Type B pancreatic cell (in vitro differentiated cells): Measurements from ENCODE around the gene RANBP1. TPM values are rescaled to one million over a fixed set of nuclear protein-coding genes. Genes with fewer than 3 reads are reported as not detected.
A peak's percentile ranks its signal among the peaks of the same experiment; 100 is the strongest.

Experiments
- DNase-seq: peaks from one replicate; pipeline ENCODE4 v3.0.0; 2021; ENCODE audit warnings: mixed read lengths; ENCODE audit not compliant: unreplicated experiment; ENCODE audit errors: extremely low spot score
- H3K27ac Mint-ChIP-seq: 2 replicates; pipeline ENCODE4 v1.8.0; 2021; ENCODE audit warnings: mild to moderate bottlenecking, mixed read lengths
- H3K27me3 Mint-ChIP-seq: 2 replicates; pipeline ENCODE4 v1.8.0; 2021; ENCODE audit warnings: mixed read lengths
- H3K36me3 Mint-ChIP-seq: 2 replicates; pipeline ENCODE4 v1.8.0; 2021; ENCODE audit warnings: mixed read lengths
- H3K4me1 Mint-ChIP-seq: one replicate; pipeline ENCODE4 v1.8.0; 2021; ENCODE audit warnings: mixed read lengths; ENCODE audit not compliant: unreplicated experiment
- H3K4me3 Mint-ChIP-seq: 2 replicates; pipeline ENCODE4 v1.8.0; 2021; ENCODE audit warnings: mild to moderate bottlenecking, mixed read lengths
- H3K9me3 Mint-ChIP-seq: 2 replicates; pipeline ENCODE4 v1.8.0; 2021; ENCODE audit warnings: mixed read lengths
- total RNA-seq: library from RNA; stranded (reverse); gene quantifications from 2 replicates; pipeline ENCODE4 v1.2.1, GENCODE V29; 2021; ENCODE audit warnings: low replicate concordance
- TF ChIP-seq, protein P1 (sequence below): fragments of 200-600 bp; sonication (generic); conservative IDR thresholded peaks from 2 replicates; pipeline ENCODE4 v1.5.0; 2021; ENCODE audit warnings: antibody characterized with exemption, mild to moderate bottlenecking

RANBP1 gene
- total RNA-seq, 1 donor from 2014 or later, result 235 TPM

DNA sequence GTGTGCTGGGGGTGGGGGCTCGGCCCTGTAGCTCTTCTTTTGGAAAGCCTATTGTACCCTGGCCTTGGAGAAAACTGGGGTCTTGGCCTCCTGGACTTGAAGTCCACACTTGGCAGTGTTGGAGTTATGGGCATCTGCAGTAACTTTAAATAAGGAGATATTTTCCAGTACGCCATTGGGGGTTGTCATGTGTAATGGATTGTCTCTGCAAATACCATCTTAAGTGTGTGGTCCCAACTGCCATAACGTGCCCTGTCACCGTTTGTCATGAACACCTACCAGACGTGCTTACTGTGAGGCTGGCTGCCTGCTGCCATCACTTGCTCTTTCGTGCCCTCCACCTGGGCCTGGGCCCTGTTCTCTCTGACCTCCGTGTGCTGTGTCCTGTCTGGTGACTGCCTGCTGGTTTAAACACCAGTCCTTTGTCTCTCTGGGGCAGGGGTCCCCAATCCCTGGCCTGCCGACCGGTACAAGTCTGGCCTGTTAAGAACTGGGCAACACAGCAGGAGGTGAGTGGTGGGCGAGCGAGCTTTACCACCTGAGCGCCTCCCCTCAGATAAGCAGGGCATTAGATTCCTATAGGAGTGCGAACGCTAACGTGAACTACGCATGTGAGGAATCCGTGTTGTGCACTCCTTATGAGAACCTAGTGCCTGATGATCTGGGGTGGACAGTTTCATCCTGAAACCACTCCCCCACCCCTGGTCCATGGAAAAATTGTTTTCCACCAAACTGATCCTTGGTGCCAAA is 12.1 kb downstream of the RANBP1 start:
- no peaks in the 10 kb centered on the region for H3K36me3 Mint-ChIP-seq
- H3K4me3 Mint-ChIP-seq, result no peak overlapping the region
- no peak for DNase-seq
- no peak overlapping the region for H3K27ac Mint-ChIP-seq
- H3K27me3 Mint-ChIP-seq, result no peaks in the 10 kb centered on the region
- H3K4me1 Mint-ChIP-seq, result no peaks in the 10 kb centered on the region
- no peaks in the 10 kb centered on the region for H3K9me3 Mint-ChIP-seq
- TF ChIP-seq, protein P1, sequence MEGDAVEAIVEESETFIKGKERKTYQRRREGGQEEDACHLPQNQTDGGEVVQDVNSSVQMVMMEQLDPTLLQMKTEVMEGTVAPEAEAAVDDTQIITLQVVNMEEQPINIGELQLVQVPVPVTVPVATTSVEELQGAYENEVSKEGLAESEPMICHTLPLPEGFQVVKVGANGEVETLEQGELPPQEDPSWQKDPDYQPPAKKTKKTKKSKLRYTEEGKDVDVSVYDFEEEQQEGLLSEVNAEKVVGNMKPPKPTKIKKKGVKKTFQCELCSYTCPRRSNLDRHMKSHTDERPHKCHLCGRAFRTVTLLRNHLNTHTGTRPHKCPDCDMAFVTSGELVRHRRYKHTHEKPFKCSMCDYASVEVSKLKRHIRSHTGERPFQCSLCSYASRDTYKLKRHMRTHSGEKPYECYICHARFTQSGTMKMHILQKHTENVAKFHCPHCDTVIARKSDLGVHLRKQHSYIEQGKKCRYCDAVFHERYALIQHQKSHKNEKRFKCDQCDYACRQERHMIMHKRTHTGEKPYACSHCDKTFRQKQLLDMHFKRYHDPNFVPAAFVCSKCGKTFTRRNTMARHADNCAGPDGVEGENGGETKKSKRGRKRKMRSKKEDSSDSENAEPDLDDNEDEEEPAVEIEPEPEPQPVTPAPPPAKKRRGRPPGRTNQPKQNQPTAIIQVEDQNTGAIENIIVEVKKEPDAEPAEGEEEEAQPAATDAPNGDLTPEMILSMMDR, result no peak

DNA sequence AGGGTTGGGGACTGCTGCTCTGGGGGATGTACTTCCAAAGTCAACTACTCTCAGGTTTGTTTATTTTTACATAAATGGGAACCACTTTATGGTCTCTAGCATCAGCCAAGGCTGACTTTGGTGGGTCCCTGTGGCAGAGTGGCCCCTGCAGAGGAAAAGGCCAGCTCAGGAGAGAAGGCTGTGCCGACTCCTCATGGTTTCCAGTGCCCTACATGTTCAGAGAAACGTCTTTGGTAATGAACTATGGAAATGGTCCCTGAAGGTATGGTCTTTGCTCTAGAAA is 12.7 kb downstream of the RANBP1 start:
- no peaks in the 10 kb centered on the region for H3K4me1 Mint-ChIP-seq
- no peak overlapping the region for H3K4me3 Mint-ChIP-seq
- H3K27ac Mint-ChIP-seq, result peak overlapping the region; percentile 3
- TF ChIP-seq, protein P1, result no peak
- H3K9me3 Mint-ChIP-seq, result no peaks in the 10 kb centered on the region
- no peaks in the 10 kb centered on the region for H3K27me3 Mint-ChIP-seq
- H3K36me3 Mint-ChIP-seq, result no peaks in the 10 kb centered on the region
- DNase-seq, result no peak

DNA sequence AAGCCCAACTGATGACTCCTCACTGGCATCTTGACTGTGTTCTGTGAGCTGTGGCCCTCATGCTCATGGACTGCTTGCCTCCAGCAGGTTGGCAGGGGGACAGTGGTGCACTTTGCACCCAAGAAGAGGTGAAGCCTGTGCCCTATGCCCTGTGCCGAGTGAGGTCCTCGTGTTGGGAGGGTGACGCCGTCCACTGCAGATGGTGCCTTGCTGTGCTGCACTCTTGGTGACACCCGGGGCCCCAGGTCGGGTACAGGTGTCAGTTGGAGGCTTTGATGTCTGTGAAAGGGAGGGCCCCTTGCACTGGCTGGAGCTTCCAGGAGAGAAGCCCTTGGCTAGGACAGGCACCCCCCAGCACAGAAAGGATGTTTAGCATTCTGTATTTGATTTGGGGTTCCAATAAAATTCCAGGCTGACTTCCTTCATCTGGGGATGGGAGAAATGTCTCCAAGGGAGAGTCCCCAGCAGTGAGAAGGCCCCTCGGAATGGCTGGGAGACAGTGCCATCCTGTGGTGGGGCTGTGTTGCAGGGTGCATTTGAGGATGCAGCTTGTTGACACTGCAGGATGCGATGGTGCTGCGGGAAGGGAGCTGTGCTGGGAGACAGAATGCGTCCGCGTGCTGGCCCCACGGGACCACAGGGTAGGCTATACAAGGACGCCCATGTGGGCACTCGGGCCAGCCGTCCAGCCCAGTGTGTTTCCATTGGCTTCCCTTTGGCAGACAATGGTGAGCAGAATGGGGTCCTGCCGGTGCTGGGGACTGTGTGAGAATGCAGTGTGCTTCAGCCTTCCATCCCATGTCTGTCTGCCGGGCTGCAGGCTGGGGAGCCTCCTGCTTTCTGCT is 13.2 kb downstream of the RANBP1 start:
- Mint-ChIP-seq H3K9me3 (no peaks in the 10 kb centered on the region), H3K27me3 (no peaks in the 10 kb centered on the region), H3K4me3 (peak overlapping the region; percentile 41), H3K36me3 (no peaks in the 10 kb centered on the region), H3K27ac (peak overlapping the region; percentile 39), H3K4me1 (no peaks in the 10 kb centered on the region)
- no peak for DNase-seq
- TF ChIP-seq, protein P1, result peak; percentile 54

DNA sequence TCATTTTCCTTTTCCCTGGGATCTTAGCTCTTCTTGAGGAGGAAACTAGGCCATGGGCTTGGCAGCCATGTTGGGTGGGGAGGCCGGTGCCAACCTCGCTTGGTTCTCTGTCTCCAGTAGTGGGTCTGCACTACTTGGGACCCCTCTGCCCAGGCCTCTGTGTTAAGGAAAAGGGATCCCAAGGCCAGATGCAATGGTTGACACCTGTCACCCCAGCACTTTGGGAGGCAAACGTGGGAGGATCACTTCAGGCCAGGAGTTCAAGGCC is 13.8 kb downstream of the RANBP1 start:
- TF ChIP-seq, protein P1, result no peak
- peak overlapping the region; percentile 41 for H3K4me3 Mint-ChIP-seq

DNA sequence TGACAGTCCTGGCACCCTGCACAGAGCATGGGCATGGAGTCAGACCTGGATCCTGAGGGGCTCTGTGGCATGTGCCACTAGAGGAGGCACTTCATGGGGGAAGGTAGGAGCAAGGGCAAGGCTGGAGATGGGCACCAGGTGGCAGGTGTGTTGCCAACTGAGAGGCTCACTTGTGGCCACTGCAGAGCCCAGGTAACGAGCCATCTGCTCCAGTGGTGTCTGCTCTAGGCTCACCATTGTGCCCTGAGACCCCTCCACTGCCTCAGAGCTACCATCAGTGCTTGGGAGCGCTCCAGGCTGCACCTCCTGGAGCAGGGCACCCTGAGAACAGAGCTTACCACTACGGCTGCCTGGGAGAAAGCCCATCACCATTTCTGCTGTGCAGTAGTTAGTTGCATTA is 14.4 kb downstream of the RANBP1 start:
- DNase-seq, result no peak
- H3K36me3 Mint-ChIP-seq, result no peaks in the 10 kb centered on the region
- TF ChIP-seq, protein P1, result no peak
- H3K9me3 Mint-ChIP-seq, result no peaks in the 10 kb centered on the region
- peak overlapping the region; percentile 79 for H3K4me3 Mint-ChIP-seq
- peaks cover 3% of the 10 kb centered on the region for H3K4me1 Mint-ChIP-seq
- no peak overlapping the region for H3K27ac Mint-ChIP-seq
- H3K27me3 Mint-ChIP-seq, result no peaks in the 10 kb centered on the region

More for the DNA sequence above, 13.8 kb downstream of the RANBP1 start:
- Mint-ChIP-seq H3K9me3 (no peaks in the 10 kb centered on the region), H3K4me1 (peaks cover 3% of the 10 kb centered on the region), H3K27ac (no peak overlapping the region), H3K27me3 (no peaks in the 10 kb centered on the region), H3K36me3 (no peaks in the 10 kb centered on the region)
- DNase-seq, result no peak
